Thoracic aorta (tissue), 2 donors: ENCODE data around the gene GALNT10. TPM values are rescaled to one million over a fixed set of nuclear protein-coding genes. Genes with fewer than 3 reads are reported as not detected.
"Not testable (repeated sequence)": the region's sequence is repeated elsewhere in the genome, so short reads cannot be mapped to it uniquely, and the experiment has no call there.

Experiments used
- ATAC-seq: fragments of 150-250 bp; one replicate; pipeline ENCODE4 v1.8.0; 2017; ENCODE audit warnings: low read depth; ENCODE audit not compliant: insufficient number of reproducible peaks, low FRiP score
- DNase-seq: peaks from one replicate; pipeline ENCODE4 v3.0.0-alpha.2; 2020; ENCODE audit warnings: low spot score
- H3K27ac ChIP-seq, 2 donors: fragments of 200-600 bp; sonication (generic); 1 replicate in 1 of 2; 2 replicates in 1 of 2; pipeline ENCODE4 v1.5.1; 2016; ENCODE audit warnings: mild to moderate bottlenecking in 2 of 2, moderate library complexity in 2 of 2
- H3K27me3 ChIP-seq: fragments of 200-600 bp; sonication (generic); replicated peaks from 2 replicates; pipeline ENCODE4 v1.6.0; 2016; ENCODE audit warnings: mild to moderate bottlenecking; ENCODE audit not compliant: insufficient read depth
- H3K36me3 ChIP-seq: fragments of 200-600 bp; sonication (generic); one replicate; pipeline ENCODE4 v1.5.1; 2016
- H3K4me1 ChIP-seq, 2 donors: fragments of 200-600 bp; sonication (generic); 1 replicate in 1 of 2; 2 replicates in 1 of 2; pipeline versions ENCODE4 v1.5.1 to v1.6.0; 2016; ENCODE audit warnings: low read depth in 2 of 2, mild to moderate bottlenecking in 1 of 2; ENCODE audit not compliant: control insufficient read depth in 1 of 2
- H3K4me3 ChIP-seq: fragments of 200-600 bp; sonication (generic); 2 replicates; pipeline ENCODE4 v1.5.1; 2016; ENCODE audit warnings: mild to moderate bottlenecking
- H3K9me3 ChIP-seq: fragments of 200-600 bp; sonication (generic); 2 replicates; pipeline ENCODE4 v1.5.1; 2016
- total RNA-seq, 2 donors: library from RNA; depleted of rRNA; stranded (reverse); fragments of >200 nt; gene quantifications; one replicate each; pipeline versions ENCODE4 v1.1.0 to v1.2.3, GENCODE V29; 2016
- TF ChIP-seq, protein P1 (sequence below): fragments of 200-600 bp; sonication (generic); IDR thresholded peaks from one replicate; pipeline ENCODE4 v1.5.1; 2019; ENCODE audit warnings: antibody characterized with exemption

Gene GALNT10
- total RNA-seq, 2 donors from 2014 or later: 43.0 to 52.7 TPM

DNA sequence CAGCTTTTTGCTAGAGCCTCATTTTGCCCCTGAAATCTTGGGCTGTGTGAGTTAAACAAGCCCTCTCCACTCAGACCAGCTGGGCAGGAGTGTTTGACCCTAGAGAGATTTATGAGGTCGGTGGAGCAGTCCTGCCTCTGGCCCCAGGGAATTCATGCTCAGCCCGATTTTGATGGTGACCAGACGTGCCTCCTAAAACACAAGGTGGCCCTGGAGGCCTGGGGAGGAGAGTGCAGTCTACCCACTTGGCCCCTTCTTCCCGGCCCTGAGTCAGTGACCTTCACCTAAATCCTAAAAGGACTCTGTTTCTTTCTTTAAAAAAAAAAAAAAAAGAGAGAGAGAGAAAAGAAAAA is 168.7 kb downstream of the GALNT10 start:
- Histone ChIP-seq H3K36me3 (no peaks in the 10 kb centered on the region), H3K9me3 (no peaks in the 10 kb centered on the region), H3K4me1 (peaks cover 17 to 37% of the 10 kb centered on the region in 2 donors), H3K27me3 (no peaks in the 10 kb centered on the region), H3K27ac (peak overlapping the region; percentile 67 to 74), H3K4me3 (no peak overlapping the region)
- ATAC-seq: peak; percentile 18
- no peak for DNase-seq
- TF ChIP-seq, protein P1, sequence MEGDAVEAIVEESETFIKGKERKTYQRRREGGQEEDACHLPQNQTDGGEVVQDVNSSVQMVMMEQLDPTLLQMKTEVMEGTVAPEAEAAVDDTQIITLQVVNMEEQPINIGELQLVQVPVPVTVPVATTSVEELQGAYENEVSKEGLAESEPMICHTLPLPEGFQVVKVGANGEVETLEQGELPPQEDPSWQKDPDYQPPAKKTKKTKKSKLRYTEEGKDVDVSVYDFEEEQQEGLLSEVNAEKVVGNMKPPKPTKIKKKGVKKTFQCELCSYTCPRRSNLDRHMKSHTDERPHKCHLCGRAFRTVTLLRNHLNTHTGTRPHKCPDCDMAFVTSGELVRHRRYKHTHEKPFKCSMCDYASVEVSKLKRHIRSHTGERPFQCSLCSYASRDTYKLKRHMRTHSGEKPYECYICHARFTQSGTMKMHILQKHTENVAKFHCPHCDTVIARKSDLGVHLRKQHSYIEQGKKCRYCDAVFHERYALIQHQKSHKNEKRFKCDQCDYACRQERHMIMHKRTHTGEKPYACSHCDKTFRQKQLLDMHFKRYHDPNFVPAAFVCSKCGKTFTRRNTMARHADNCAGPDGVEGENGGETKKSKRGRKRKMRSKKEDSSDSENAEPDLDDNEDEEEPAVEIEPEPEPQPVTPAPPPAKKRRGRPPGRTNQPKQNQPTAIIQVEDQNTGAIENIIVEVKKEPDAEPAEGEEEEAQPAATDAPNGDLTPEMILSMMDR: no peak

DNA sequence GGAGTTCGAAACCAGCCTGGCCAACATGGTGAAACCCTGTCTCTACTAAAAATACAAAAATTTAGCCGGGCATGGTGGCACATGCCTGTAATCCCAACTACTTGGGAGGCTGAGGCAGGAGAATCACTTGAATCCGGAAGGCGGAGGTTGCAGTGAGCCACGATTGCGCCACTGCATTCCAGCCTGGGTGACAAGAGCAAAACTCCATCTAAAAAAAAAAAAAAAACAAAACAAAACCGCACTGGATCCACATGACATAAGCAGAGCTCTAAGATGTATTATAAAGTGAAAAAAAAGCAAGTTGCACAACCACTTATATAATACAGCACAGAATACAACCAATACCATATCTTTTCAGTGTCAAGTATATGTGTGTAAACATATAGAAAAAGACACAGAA is 169.7 kb downstream of the GALNT10 start:
- not testable (repeated sequence) for H3K36me3 ChIP-seq, H3K9me3 ChIP-seq, DNase-seq, ATAC-seq, H3K4me3 ChIP-seq, H3K27ac ChIP-seq, H3K27me3 ChIP-seq
- H3K4me1 ChIP-seq: peaks cover 17 to 32% of the 10 kb centered on the region in 2 donors

DNA sequence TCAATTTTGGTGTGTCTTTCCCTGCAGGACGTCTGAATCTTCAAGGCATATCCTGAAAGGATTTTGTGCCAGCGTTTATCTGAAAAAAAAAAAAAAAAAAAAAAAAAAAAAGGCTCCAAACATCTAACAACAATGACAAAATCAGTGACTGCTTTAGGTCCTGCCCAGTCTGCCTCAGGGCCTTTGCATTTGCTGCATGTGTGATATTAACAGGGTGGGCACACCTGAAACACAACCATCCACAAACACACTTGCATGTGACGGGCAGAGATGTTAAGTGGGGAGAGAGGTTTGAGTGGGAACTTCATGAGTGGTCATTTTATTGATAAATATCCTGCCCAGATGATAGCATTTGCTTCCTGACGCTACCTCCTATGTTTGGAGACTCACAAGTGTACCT is 172.9 kb downstream of the GALNT10 start:
- Histone ChIP-seq H3K4me1 (peaks cover 30 to 47% of the 10 kb centered on the region in 2 donors), H3K9me3 (no peaks in the 10 kb centered on the region), H3K27ac (no peak overlapping the region), H3K27me3 (no peaks in the 10 kb centered on the region), H3K4me3 (no peak overlapping the region), H3K36me3 (no peaks in the 10 kb centered on the region)
- TF ChIP-seq, protein P1: no peak
- no peak for ATAC-seq
- no peak for DNase-seq

DNA sequence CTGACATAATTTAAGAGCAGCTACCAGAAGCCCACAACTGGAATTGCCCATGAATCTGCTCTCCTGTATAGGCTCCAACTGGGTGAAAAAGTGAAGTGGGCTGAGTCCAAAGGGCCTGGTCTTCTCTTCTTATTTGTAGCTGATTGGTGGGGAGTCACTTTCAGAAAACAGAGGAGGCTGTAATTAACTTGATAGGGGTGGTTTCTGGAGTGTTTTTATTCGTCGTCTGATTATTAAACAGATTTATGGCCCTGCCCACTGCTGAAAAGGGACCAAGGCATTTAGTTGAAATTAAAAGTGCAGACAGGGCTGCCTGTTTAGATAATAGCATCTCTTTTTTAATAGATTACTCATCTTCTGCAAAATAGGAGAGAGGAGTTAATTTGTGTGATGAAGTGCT is 174.2 kb downstream of the GALNT10 start:
- no peak for ATAC-seq
- TF ChIP-seq, protein P1: no peak
- H3K4me1 ChIP-seq: peaks cover 27 to 47% of the 10 kb centered on the region in 2 donors

DNA sequence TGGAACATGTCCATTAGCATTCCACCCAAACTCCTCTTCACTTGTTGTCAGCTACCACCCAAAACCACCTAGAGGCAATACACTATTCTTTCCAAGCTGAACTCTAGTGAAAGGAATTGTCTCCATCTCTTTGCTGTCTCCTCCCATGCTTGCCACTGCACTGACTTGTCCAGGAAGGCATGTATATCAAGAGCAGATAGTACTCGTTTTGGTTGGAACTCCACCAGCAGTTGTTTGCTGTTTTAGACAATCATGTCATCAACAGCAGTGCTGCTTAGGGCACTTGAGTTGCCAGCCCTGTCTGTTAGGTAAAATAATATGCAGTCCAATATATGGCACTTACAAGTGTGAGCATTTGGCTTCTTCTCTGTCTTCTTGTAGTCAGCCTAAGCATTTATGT is 175.3 kb downstream of the GALNT10 start:
- Histone ChIP-seq H3K27me3 (no peaks in the 10 kb centered on the region), H3K4me1 (peaks cover 33 to 55% of the 10 kb centered on the region in 2 donors), H3K9me3 (no peaks in the 10 kb centered on the region), H3K4me3 (no peak overlapping the region), H3K27ac (peak overlapping the region in 1 of 2 donors; percentile 82), H3K36me3 (no peaks in the 10 kb centered on the region)
- TF ChIP-seq, protein P1: no peak
- DNase-seq: no peak
- no peak for ATAC-seq

More for the DNA sequence above, 174.2 kb downstream of the GALNT10 start:
- H3K9me3 ChIP-seq: no peaks in the 10 kb centered on the region
- H3K4me3 ChIP-seq: no peak overlapping the region
- no peaks in the 10 kb centered on the region for H3K27me3 ChIP-seq
- no peak overlapping the region for H3K27ac ChIP-seq
- no peaks in the 10 kb centered on the region for H3K36me3 ChIP-seq
- DNase-seq: no peak

DNA sequence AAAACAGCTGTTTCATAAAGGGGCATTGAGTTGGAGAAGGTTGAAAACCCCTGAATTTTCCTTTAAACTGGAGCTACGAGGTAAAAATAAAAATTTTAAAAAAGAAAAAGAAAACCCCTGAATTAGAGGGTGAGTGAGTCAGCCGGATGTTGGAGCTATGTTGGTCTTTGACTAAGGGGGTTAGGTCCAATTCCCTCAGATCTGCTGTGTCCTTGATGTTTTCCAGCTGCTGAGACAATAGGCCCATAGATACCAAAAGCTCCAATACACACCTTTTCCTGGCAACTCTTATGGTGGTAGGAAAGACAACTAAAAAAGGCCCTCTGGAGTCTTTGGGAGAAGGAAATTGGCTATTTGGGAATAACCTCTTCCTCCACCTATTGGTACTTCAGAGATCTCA is 175.8 kb downstream of the GALNT10 start:
- Histone ChIP-seq H3K36me3 (no peaks in the 10 kb centered on the region), H3K4me1 (peaks cover 37 to 60% of the 10 kb centered on the region in 2 donors), H3K4me3 (no peak overlapping the region), H3K27ac (peak overlapping the region; percentile 62 to 82), H3K9me3 (no peaks in the 10 kb centered on the region), H3K27me3 (no peaks in the 10 kb centered on the region)
- DNase-seq (no peak), ATAC-seq (no peak)
- TF ChIP-seq, protein P1: no peak
